KOPT-K1 (cell line): Measurements from ENCODE around the gene PBX1.
"Not testable (repeated sequence)": the region's sequence is repeated elsewhere in the genome, so short reads cannot be mapped to it uniquely, and the experiment has no call there.

Experiments
- H3K27ac ChIP-seq: fragments of 200-600 bp; sonication (generic); 2 replicates; pipeline ENCODE4 v1.5.1; 2016; ENCODE audit warnings: antibody characterized with exemption, mild to moderate bottlenecking, low read depth, low read length; ENCODE audit not compliant: poor library complexity, severe bottlenecking
- H3K36me3 ChIP-seq: fragments of 200-600 bp; sonication (generic); 2 replicates; pipeline ENCODE4 v1.5.1; 2017; ENCODE audit warnings: antibody characterized with exemption, mild to moderate bottlenecking, low read length, moderate library complexity; ENCODE audit not compliant: insufficient read depth
- H3K9me3 ChIP-seq: fragments of 200-600 bp; sonication (generic); 2 replicates; pipeline ENCODE4 v1.5.1; 2017; ENCODE audit warnings: antibody characterized with exemption, low read length, mild to moderate bottlenecking; ENCODE audit not compliant: insufficient read depth, poor library complexity, severe bottlenecking

Gene PBX1

DNA sequence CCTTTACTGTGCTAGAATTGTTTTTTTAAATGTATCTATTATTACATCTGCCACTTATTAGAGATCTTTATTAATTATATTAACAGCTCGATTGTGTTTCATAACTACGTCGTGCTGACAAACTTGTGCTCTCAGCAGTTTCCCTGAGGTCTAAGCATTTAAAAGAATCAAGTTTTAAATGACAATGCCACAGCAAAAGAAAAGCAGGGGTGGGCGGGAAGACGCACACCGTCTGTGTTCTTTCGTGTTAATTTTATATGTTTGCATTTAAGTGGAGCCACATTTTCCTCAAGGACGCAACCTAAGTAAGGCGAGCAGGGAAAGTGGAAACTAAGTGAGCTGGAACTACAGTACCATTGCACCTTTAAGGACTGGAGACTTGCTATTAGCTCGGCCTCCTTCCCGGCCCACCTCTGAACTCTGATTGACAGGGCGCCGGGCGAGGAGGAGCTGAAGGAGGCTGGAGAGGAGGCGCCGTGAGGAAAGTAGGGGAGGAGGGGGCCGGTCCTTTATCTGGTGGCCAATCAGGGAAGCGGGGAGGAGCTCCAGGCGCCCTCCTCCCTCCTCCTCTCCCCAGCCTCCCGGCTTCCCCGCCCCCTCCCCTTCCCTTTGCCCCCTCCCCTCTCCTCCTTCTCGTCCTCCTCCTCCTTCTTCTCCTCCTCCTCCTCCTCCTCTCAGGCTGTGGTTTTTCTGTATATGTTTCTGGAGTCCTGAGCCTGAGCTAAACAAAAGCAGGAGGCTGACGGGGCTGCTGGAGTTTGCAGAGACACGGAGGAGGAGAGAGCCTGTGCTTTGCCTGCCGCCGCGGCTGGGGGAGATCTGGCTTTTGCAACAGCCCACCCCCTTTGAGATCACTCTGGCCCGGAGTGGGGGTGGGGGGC is at the start of gene PBX1:
TSS of gene PBX1 (plus strand) at position 724 of the 881 bp plus-strand sequence.
- Histone ChIP-seq H3K36me3 (no peaks in the 10 kb centered on the region), H3K9me3 (no peaks in the 10 kb centered on the region), H3K27ac (no peak within 1 kb of the TSS)

DNA sequence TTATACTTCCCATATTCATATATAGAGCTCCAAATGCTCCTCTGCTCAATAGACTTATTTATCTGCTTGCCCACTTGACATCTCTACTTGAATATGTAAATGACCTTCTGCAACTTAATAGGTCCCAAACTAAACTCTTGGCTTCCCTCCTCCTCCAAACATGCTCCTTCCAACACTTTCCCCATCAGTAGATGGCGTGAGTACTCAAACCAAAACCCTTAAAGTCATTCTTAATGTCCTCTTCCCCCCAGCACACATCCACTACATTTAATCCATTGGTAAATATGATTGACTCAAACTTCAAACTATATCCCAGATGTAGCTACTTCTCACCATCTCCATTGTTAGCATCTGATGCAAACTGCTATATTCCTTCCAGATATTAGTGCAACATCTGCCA is 48.5 kb upstream of the PBX1 start:
- Histone ChIP-seq H3K27ac (no peak overlapping the region), H3K9me3 (no peaks in the 10 kb centered on the region), H3K36me3 (no peaks in the 10 kb centered on the region)

DNA sequence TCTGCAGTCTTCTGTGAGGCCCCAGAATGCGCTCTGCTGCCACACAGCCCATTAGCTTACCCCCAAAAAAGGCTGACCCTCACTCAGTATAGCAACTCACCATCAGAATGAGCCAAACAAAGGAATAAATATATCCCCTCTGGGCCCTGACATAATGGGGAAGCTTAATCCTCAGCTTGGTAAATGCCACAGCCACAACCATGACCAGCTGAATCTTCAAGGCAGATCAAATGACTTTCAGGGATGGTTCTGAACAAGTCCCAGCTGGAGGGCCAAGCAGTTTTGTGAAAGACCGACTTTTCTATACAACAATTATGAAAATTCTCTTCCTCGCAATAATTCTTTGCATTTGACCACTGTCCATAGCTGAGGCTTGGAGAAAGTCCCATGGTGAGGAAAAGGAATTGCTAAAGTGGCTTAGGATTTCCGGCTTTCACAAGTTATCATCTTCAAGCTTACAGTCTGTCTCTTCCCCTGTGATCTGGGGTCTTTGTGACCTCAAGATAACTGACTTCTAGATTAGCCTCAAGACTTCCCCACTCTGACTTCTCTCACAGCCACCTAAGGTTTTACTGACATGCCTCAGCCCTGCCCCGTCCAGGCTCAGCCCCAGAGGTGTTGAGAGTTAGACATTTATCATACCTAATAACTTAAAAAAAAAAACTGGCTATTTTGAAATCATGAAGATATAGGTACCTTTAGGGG is 47.8 kb upstream of the PBX1 start:
- Histone ChIP-seq H3K27ac (no peak overlapping the region), H3K9me3 (no peaks in the 10 kb centered on the region), H3K36me3 (no peaks in the 10 kb centered on the region)

DNA sequence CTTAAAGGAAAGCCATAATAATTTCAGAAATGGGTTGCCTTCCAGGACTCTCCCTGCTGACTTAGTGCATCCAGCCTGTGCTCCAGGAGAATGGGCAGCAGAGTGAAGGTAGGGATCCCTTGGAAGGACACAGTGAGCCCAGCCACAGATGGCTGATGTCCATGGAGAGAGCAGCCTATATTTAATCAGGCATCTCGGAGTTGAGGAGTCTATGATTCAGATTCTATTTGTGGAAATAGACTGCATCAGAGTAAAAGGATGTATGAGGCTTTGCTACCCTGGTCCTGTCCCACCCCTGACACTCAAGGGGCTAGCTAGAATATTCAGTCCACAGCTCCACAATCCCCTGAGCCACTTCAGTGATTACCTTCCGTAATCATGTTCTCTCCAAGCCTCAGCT is 43.8 kb upstream of the PBX1 start:
- no peaks in the 10 kb centered on the region for H3K36me3 ChIP-seq
- H3K9me3 ChIP-seq: no peaks in the 10 kb centered on the region
- H3K27ac ChIP-seq: no peak overlapping the region

DNA sequence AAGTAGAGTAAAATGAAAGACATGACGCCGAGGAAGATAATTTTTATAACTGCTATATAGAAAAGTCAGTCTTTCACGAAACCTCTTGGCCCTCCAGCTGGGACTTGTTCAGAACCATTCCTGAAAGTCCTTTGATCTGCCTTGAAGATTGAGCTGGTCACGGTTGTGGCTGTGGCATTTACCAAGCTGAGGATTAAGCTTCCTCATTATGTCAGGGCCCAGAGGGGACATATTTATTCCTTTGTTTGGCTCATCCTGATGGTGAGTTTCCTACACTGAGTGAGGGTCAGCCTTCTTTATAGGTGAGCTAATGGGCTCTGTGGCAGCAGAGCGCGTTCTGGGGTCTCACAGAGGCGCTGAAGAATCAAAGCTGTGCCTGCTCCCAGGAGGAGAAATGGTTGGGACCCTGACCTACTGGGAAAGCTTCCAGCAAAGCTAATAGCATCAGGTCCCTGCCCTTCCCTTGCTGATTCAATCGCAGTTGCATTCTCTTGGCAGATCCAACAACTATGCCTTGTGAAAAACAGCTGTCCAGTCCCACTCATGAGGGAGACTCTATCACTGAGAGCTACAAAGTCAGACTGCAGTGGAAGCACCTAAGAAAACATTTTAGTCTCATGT is 43.2 kb upstream of the PBX1 start:
- H3K36me3 ChIP-seq: no peaks in the 10 kb centered on the region
- H3K27ac ChIP-seq: no peak overlapping the region
- H3K9me3 ChIP-seq: no peaks in the 10 kb centered on the region

DNA sequence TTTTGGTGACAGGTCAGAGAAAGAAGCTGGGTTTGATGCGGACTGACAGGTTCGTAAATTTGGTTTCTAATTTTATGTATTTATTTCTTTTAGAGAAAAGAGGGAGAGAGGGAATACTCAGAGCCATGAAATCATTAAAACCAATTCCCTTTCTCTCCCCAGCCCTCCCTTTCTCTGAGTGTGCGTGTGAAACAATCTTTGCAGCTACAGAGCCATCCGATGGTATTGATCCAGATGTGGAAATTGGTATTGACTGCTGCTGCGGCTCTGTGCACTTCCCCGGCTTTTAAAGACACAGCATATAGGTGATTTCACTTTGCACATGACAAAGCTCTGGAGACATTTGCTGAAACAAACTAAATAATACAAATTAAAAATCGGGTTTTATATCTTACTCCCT is 42.4 kb upstream of the PBX1 start:
- Histone ChIP-seq H3K27ac (no peak overlapping the region), H3K9me3 (no peaks in the 10 kb centered on the region), H3K36me3 (no peaks in the 10 kb centered on the region)

DNA sequence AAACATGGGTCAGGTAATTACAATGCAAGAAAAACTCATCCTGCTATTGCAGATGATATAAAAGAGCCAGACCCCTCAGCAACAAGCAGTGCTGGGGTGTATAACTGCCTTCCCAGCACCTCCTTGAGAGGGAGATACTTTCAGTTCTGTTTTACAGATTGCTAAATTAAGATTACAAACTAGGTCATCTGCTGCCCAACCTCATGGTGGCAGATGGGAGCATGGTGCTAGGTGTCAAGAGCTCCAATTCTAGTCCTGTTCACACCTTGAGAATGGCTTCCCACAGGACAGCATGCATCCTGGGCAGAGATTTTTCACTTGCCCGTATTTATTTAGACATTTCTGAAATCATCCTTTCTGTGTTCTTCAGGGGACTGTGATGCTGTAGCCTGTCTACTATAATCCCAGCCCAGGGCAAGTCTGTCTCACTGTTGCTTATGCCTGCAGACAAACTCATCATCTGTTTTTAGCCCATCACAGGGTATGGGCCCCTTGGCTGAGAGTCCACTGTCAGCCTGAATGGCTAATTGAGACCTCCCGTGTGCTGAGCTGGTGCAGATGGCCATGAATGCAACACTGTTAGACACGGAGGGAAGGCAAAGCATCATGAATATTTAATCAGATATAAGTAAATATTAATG is 40.2 kb upstream of the PBX1 start:
- Histone ChIP-seq H3K9me3 (no peaks in the 10 kb centered on the region), H3K27ac (no peak overlapping the region), H3K36me3 (no peaks in the 10 kb centered on the region)

DNA sequence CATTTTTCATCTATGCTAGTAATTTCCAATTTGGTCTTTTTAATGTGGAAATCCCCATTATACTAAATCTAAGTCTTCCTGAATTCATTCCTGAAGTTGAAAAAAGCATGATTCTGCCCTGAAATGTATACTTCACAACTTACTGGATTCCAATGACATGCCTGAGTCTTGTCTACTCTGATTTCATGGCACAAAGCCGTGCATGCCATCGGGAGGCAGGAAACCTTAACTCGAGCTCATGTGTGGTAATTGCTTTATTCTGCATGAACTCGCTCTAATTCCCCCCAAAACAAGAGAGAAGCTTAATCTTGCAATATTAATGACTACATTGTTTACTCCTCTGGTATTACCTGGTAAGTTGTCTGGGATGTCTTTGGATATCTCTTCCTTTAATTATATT is 39.6 kb upstream of the PBX1 start:
- Histone ChIP-seq H3K9me3 (no peaks in the 10 kb centered on the region), H3K27ac (no peak overlapping the region), H3K36me3 (no peaks in the 10 kb centered on the region)

DNA sequence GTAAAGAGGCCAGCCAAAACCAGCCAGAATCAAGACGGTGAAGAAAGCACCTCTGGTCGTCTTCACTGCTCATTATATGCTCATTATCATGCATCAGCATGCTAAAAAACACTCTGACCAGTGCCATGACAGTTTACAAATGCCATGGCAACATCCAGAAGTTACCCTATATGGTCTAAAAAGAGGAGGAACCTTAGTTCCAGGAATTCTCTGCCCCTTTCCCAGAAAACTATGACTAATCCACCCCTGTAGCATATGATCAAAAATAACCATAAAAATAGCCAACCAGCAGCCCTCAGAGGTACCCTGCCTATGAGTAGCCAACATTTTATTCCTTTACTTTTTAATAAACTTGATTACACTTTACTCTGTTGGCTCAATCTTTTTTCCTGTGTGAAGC is 34.2 kb upstream of the PBX1 start:
- Histone ChIP-seq H3K36me3 (no peaks in the 10 kb centered on the region), H3K9me3 (peaks cover 10% of the 10 kb centered on the region), H3K27ac (no peak overlapping the region)

DNA sequence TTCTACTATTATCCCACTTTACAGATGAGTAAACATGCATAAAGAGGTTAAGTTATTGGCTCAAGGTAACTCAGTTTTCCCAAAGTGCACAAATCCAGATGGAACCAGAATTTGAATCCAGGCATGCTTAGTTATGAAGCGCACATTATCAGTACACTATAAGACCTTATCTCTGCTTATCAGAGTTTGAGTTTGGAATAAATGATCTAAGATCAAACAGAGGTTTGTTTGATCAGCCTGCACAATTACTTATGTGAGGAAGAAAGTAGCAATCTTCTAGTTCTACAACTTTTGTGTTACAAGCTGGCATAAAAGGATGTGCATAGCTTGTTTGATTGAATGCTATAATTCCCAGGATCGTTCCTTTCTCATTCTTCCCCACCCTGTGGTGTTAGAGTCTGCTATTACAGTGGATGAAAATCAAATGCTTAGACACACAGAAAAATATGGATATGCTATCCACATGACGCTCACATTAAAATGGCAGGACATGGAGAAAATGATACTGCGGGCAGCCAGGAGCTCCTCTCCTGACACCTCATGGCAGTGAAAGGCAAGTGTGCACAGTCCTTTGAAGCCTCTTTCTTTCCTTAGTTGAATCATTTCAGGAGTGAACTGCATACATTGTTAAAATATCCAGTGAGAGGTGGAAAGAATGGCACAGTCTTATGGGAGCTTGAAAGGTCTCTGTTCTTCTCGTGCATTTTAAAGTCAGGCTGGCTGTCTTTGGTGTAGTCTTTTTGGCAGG is 23.9 kb upstream of the PBX1 start:
- H3K36me3 ChIP-seq: no peaks in the 10 kb centered on the region
- H3K9me3 ChIP-seq: no peaks in the 10 kb centered on the region
- H3K27ac ChIP-seq: no peak overlapping the region

DNA sequence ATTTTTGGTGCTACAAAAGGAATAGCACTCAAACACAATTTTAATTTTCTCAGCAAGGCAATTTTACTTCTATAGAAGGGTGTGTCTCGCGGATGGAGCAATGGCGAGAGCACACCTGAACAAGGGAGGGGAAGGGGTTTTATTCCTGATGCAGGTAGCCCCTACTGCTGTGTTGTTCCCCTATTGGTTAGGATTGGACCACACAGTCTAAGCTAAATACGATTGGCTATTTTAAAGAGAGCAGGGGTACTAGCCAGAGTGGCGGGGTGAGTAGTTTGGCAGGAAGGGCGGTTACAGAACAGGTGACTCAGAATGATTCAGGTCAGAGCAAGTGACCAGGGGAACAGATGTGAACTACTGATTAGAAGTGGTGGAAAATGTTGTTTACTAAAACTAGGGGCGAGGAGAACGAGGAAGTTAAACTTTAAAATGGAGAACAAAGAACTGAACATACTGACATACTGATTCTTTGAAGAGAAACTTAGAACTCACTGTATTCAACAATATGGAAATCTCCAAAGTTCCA is 6.5 kb upstream of the PBX1 start:
- H3K27ac ChIP-seq, H3K9me3 ChIP-seq, H3K36me3 ChIP-seq: not testable (repeated sequence)

DNA sequence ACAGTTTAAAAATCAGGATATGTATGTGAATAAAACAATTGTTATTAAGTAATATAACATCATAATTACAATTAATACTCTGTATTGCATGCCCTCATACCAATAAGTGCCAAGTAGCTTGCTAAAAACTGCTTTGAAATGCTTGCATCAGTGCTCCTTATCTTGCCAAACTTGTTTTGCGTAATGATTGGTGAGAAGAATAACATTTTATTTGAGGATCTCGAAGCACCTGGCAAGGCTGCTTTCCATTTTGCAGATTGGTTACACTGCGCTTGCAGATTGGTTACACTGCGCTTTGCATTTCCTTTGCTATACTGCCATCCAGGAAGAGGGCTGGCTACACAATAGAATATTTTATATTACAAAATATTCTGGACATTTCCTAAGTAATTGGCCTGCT is 1.7 kb upstream of the PBX1 start:
- Histone ChIP-seq H3K27ac (no peak overlapping the region), H3K9me3 (no peaks in the 10 kb centered on the region), H3K36me3 (no peaks in the 10 kb centered on the region)

DNA sequence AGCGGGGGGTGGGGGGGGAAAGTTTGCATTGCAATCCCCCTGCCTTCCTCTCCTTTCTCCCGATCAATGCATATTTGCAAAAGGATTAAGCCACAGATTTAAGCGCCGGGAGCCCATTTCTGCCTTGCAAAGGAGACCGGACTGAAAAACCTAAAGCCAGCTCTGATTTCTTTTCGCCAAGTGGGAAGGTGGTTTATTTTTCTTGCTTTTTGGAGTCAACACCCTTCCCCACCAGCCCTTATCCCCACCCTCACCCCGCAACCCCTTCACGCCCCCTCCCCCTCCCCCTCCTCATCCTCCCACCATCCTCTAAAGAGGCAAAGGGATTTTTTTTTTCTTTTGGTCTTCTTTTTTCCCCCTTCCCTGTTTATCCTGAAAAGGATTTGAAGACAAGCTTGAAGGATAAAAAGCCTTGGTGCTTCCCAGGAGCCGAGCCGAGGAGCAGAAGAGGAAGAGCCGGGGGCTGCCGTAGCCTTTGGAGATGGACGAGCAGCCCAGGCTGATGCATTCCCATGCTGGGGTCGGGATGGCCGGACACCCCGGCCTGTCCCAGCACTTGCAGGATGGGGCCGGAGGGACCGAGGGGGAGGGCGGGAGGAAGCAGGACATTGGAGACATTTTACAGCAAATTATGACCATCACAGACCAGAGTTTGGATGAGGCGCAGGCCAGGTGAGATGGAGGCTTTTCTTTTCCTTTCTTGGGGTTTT is 513 bp downstream of the PBX1 start:
- Histone ChIP-seq H3K27ac (no peak overlapping the region), H3K36me3 (no peaks in the 10 kb centered on the region), H3K9me3 (no peaks in the 10 kb centered on the region)

DNA sequence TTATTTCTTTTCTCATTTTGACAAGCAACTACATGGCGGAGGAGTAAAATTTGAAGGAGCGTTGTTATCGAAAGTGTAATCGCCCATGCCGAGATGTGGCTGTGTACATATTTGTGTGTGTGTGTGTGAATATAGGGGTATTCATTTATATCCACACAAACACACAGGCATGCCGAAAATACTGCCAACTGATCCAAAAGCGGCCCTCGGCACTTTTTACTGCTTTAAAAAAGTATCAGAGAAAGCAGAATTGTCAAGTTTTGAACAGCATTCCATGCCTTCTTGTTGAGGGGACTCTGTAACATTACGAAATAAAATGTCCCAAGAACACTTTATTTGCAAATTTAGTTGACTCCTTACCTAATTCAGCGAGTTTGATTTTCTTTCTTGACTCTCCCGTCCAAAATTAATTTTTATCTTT is 1.1 kb downstream of the PBX1 start:
- Histone ChIP-seq H3K27ac (no peak overlapping the region), H3K36me3 (no peaks in the 10 kb centered on the region), H3K9me3 (no peaks in the 10 kb centered on the region)
